Islet precursor cell (in vitro differentiated cells): ENCODE data around the gene TLR3.

Experiments used
- DNase-seq: peaks from one replicate; pipeline ENCODE4 v3.0.0-alpha.2; 2018

Gene TLR3

DNA sequence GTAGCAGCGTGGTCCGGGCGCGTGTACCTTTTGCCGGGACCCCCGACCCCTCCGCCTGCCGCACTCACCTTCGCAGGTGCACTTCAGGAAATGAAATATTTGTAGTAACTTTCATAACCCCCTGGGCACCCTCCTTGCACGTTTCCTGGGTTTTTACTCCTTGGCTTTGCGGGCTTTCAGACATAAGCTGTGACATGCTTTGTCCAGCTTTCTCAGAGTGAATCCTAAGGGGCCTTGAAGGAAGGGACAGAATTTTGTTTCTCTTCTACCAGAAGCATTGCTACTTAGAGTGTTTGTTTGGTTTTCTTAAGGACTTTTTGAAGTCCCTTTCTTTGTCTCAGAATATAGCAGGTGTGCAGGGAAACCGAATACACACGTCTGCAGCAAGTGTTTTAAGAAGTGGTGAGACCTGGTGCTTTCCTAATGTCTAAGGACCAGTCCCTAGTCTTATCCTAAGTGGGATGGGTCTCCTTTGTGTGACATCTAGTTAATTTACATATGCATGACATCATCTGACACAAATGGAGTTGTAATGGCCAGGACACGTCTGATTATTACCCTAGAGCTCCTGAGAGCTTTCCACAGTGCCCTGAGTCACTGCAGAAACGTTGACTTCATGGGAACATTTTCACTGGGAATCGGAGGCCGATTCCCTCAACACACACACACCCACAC lies 36.8 kb downstream of the TLR3 start:
- DNase-seq = peak; percentile 68

- no peak for DNase-seq
Measured at GRCh38 chr4:186107947-186108346, 39.0 kb downstream of the TLR3 start.

GRCh38 chr4:186108391-186108790 lies 39.4 kb downstream of the TLR3 start:
- no peak for DNase-seq

- DNase-seq = no peak
Measured at GRCh38 chr4:186109245-186109644, 40.3 kb downstream of the TLR3 start.

GRCh38 chr4:186116697-186117096 lies 47.7 kb downstream of the TLR3 start:
- DNase-seq = no peak

GRCh38 chr4:186118582-186118981 lies 49.6 kb downstream of the TLR3 start:
- DNase-seq = no peak

DNA sequence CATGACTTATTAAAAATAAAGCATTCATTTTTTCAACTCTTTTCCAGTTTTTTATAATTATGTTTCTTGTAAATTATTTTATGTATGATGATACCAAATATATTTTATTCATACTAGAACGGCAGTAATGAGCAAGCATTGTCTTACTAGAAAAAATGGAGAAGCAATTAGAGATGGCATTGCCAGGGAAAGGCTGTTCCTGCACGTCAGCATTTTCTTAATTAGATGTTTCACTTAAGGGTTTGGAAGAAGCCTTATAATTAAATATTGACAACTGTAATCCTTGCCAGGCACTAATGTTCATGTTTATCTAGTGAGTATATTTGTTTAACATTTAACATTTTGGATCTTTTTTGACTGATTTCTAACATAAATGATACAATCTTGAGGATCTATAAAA lies 52.1 kb downstream of the TLR3 start:
- no peak for DNase-seq

GRCh38 chr4:186128842-186129241 lies 59.9 kb downstream of the TLR3 start:
- DNase-seq = no peak

- no peak for DNase-seq
Measured at GRCh38 chr4:186131935-186132334, 63.0 kb downstream of the TLR3 start.

DNA sequence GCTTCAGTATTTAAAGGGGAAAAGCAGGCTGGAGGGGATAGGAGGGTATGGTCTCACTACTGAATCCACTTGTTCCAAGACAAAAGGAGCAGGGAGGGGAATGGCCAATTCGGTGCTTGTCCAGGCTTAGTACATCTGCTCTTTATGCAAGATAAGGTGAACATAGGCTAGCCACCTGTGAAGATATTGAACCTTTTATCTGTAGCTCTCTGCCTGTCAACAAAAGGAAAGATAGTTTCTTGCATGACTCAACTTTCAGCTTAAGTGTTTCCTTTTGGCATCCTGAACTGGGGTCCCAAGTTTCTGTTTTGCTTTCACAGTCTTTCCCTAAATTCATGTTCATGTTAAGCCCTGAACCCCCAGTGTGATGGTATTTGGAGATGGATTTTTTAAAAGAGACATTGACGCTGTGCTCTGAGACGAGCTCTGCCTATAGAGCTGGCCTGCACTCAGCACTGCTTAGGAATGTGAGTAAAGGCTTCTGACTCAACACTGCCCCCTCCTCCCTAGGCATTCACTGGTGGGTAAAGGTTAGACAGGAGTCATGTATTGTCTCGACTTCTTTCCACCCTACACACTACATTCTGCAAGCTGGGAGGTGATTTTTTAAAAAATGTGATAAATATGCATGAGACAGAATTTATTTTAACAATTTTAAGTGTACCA lies 63.8 kb downstream of the TLR3 start:
- peak; percentile 88 for DNase-seq

GRCh38 chr4:186134257-186134656 lies 65.3 kb downstream of the TLR3 start:
- no peak for DNase-seq

GRCh38 chr4:186134861-186135260 lies 65.9 kb downstream of the TLR3 start:
- no peak for DNase-seq

- DNase-seq = no peak
Measured at GRCh38 chr4:186137196-186137794, 68.3 kb downstream of the TLR3 start.
